ENCODE data around the gene PLEKHA7. TPM values are rescaled to one million over a fixed set of nuclear protein-coding genes. Genes with fewer than 3 reads are reported as not detected.

PLEKHA7 gene
- total and polyA plus RNA-seq, 4 donors = 13.3 to 31.8 (median 21.5) TPM

DNA sequence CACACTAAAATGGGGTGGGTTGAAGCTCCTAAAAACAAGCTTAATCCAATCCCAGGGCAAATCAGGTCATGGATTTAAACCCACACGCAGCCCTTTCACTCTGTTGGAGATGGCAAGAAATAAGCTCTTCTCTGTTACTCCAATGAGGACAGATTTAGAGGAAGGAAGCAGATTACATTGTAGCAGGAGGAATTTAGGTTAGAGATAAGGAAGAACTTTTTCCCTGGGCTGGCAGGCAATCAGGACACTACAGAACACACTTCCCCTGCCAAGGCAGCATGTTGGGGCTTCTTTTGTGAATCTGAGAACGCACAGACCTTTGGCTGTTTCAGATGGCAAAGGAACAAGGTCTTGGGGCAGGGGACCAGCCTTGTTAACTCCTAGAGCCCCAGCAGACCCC lies 229.5 kb downstream of the PLEKHA7 start:
- peaks cover 0 to 3% (median 0%) of the 10 kb centered on the region in 4 donors for H3K36me3 ChIP-seq (ENCODE audit: control insufficient read depth in 4 of 4, insufficient read depth in 4 of 4, low read length in 4 of 4)
- ATAC-seq (ENCODE audit: insufficient read depth, low FRiP score) (no peak), DNase-seq (no peak)
- H3K27me3 ChIP-seq (ENCODE audit: control insufficient read depth in 3 of 3, insufficient read depth in 3 of 3, low read length in 2 of 3) = no peaks in the 10 kb centered on the region
- TF ChIP-seq, protein P1, sequence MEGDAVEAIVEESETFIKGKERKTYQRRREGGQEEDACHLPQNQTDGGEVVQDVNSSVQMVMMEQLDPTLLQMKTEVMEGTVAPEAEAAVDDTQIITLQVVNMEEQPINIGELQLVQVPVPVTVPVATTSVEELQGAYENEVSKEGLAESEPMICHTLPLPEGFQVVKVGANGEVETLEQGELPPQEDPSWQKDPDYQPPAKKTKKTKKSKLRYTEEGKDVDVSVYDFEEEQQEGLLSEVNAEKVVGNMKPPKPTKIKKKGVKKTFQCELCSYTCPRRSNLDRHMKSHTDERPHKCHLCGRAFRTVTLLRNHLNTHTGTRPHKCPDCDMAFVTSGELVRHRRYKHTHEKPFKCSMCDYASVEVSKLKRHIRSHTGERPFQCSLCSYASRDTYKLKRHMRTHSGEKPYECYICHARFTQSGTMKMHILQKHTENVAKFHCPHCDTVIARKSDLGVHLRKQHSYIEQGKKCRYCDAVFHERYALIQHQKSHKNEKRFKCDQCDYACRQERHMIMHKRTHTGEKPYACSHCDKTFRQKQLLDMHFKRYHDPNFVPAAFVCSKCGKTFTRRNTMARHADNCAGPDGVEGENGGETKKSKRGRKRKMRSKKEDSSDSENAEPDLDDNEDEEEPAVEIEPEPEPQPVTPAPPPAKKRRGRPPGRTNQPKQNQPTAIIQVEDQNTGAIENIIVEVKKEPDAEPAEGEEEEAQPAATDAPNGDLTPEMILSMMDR (IDR thresholded peaks at IDR 0.05; ENCODE audit: control extremely low read depth, extremely low read depth) = no peak
- H3K4me1 ChIP-seq (ENCODE audit: control insufficient read depth in 5 of 5, insufficient read depth in 5 of 5, low read length in 5 of 5) = peaks cover 6 to 21% (median 11%) of the 10 kb centered on the region in 5 donors
- no peak overlapping the region for H3K4me3 ChIP-seq
- H3K9me3 ChIP-seq (ENCODE audit: control insufficient read depth in 4 of 4, insufficient read depth in 3 of 4, low read length in 3 of 4) = peaks cover 0 to 4% (median 0%) of the 10 kb centered on the region in 4 donors
- no peak overlapping the region for H3K27ac ChIP-seq (ENCODE audit: low read depth in 1 of 2, low read length in 1 of 2)
- 63 to 71% methylated on average over 2 of the region's 2 CpGs for WGBS, 2 donors
- H3K9ac ChIP-seq (ENCODE audit: insufficient read depth in 1 of 2, low read length in 2 of 2) = no peak overlapping the region

DNA sequence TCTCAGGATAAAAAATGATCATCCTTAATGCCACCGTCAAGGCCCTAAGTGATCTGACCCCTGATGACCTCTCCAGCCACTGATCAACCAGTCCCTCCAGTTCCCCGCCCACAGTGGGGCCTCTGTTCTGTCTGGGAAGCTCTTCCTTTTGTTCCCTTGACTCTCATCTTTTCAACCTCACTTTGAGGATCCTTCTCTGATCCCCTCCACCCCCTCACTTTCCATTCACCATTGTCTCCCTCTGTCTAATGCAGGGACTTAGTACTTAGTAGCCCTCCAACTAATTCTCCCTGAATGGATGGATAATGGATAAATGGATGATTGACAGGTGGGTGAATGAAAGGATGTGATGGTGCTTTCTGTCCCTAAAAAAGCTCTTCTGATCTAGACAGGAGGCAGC lies 230.1 kb downstream of the PLEKHA7 start:
- WGBS, 2 donors = 78 to 89% methylated on average over 2 of the region's 2 CpGs
- ATAC-seq (ENCODE audit: insufficient read depth, low FRiP score) = no peak
- TF ChIP-seq, protein P1 (IDR thresholded peaks at IDR 0.05; ENCODE audit: control extremely low read depth, extremely low read depth) = no peak
- peaks cover 0 to under 1% (median 0%) of the 10 kb centered on the region in 4 donors for H3K36me3 ChIP-seq (ENCODE audit: control insufficient read depth in 4 of 4, insufficient read depth in 4 of 4, low read length in 4 of 4)
- no peak overlapping the region for H3K9ac ChIP-seq (ENCODE audit: insufficient read depth in 1 of 2, low read length in 2 of 2)
- H3K27me3 ChIP-seq (ENCODE audit: control insufficient read depth in 3 of 3, insufficient read depth in 3 of 3, low read length in 2 of 3) = no peaks in the 10 kb centered on the region
- H3K4me3 ChIP-seq = no peak overlapping the region
- H3K9me3 ChIP-seq (ENCODE audit: control insufficient read depth in 4 of 4, insufficient read depth in 3 of 4, low read length in 3 of 4) = peaks cover 0 to 4% (median 0%) of the 10 kb centered on the region in 4 donors
- H3K4me1 ChIP-seq (ENCODE audit: control insufficient read depth in 5 of 5, insufficient read depth in 5 of 5, low read length in 5 of 5) = peaks cover 6 to 21% (median 10%) of the 10 kb centered on the region in 5 donors
- no peak overlapping the region for H3K27ac ChIP-seq (ENCODE audit: low read depth in 1 of 2, low read length in 1 of 2)
- no peak for DNase-seq

- peaks cover 0 to 4% (median 0%) of the 10 kb centered on the region in 4 donors for H3K9me3 ChIP-seq (ENCODE audit: control insufficient read depth in 4 of 4, insufficient read depth in 3 of 4, low read length in 3 of 4)
- H3K27ac ChIP-seq (ENCODE audit: low read depth in 1 of 2, low read length in 1 of 2) = no peak overlapping the region
- no peak overlapping the region for H3K4me3 ChIP-seq
- TF ChIP-seq, protein P1 (IDR thresholded peaks at IDR 0.05; ENCODE audit: control extremely low read depth, extremely low read depth) = no peak
- DNase-seq (no peak), ATAC-seq (ENCODE audit: insufficient read depth, low FRiP score) (no peak)
- WGBS, 2 donors = 96% methylated on average over 22 of the region's 22 CpGs
- H3K36me3 ChIP-seq (ENCODE audit: control insufficient read depth in 4 of 4, insufficient read depth in 4 of 4, low read length in 4 of 4) = no peaks in the 10 kb centered on the region
- no peaks in the 10 kb centered on the region for H3K27me3 ChIP-seq (ENCODE audit: control insufficient read depth in 3 of 3, insufficient read depth in 3 of 3, low read length in 2 of 3)
- peaks cover 3 to 21% (median 6%) of the 10 kb centered on the region in 5 donors for H3K4me1 ChIP-seq (ENCODE audit: control insufficient read depth in 5 of 5, insufficient read depth in 5 of 5, low read length in 5 of 5)
- H3K9ac ChIP-seq (ENCODE audit: insufficient read depth in 1 of 2, low read length in 2 of 2) = no peak overlapping the region
Measured at GRCh38 chr11:16783321-16783801, 230.9 kb downstream of the PLEKHA7 start.

Data from lung (tissue), 12 donors.